Measurements from ENCODE around the gene FNDC3B.

GRCh38 chr3:172274906-172275305, 235.5 kb downstream of the FNDC3B start:
- TF ChIP-seq CTCF (IDR thresholded peaks at IDR 0.05) (no peak), POLR2AphosphoS5 (IDR thresholded peaks at IDR 0.05) (no peak)
